ENCODE results near the gene CSTF1.

The CSTF1 gene

GRCh38 chr20:56433221-56433879 lies 40.9 kb downstream of the CSTF1 start:
- Mint-ChIP-seq H3K4me1 (peaks cover 16 to 24% of the 10 kb centered on the region in 2 donors), H3K4me3 (no peak overlapping the region), H3K27me3 (peaks cover 15 to 18% of the 10 kb centered on the region in 2 donors), H3K36me3 (peaks cover 0 to 3% of the 10 kb centered on the region in 2 donors), H3K27ac (no peak overlapping the region), H3K9me3 (peaks cover 2 to 3% of the 10 kb centered on the region in 2 donors)
- no peak for DNase-seq
- ATAC-seq (replicated peaks) = no peak

GRCh38 chr20:56433880-56434255 lies 41.4 kb downstream of the CSTF1 start:
- H3K27ac Mint-ChIP-seq = no peak overlapping the region
- DNase-seq = no peak
- peaks cover 2 to 3% of the 10 kb centered on the region in 2 donors for H3K9me3 Mint-ChIP-seq
- H3K4me1 Mint-ChIP-seq = peaks cover 16 to 19% of the 10 kb centered on the region in 2 donors
- H3K4me3 Mint-ChIP-seq = no peak overlapping the region
- peaks cover 14 to 18% of the 10 kb centered on the region in 2 donors for H3K27me3 Mint-ChIP-seq
- H3K36me3 Mint-ChIP-seq = peaks cover 0 to 3% of the 10 kb centered on the region in 2 donors
- ATAC-seq (replicated peaks) = no peak

- DNase-seq (no peak), ATAC-seq (replicated peaks) (no peak)
- H3K27me3 Mint-ChIP-seq = no peaks in the 10 kb centered on the region
- H3K4me3 Mint-ChIP-seq = no peak overlapping the region
- H3K36me3 Mint-ChIP-seq = peaks cover 0 to 3% of the 10 kb centered on the region in 2 donors
- H3K27ac Mint-ChIP-seq = no peak overlapping the region
- peaks cover 0 to 3% of the 10 kb centered on the region in 2 donors for H3K9me3 Mint-ChIP-seq
- H3K4me1 Mint-ChIP-seq = peaks cover 16 to 21% of the 10 kb centered on the region in 2 donors
Measured at GRCh38 chr20:56437196-56437960, 44.9 kb downstream of the CSTF1 start.

- H3K4me1 Mint-ChIP-seq = peaks cover 18 to 25% of the 10 kb centered on the region in 2 donors
- no peak overlapping the region for H3K4me3 Mint-ChIP-seq
- H3K27me3 Mint-ChIP-seq = peaks cover 0 to 4% of the 10 kb centered on the region in 2 donors
- DNase-seq (no peak), ATAC-seq (replicated peaks) (no peak)
- H3K27ac Mint-ChIP-seq = no peak overlapping the region
- peaks cover 0 to 3% of the 10 kb centered on the region in 2 donors for H3K9me3 Mint-ChIP-seq
- peaks cover 0 to 7% of the 10 kb centered on the region in 2 donors for H3K36me3 Mint-ChIP-seq
Measured at GRCh38 chr20:56438284-56438683, 45.8 kb downstream of the CSTF1 start.

- Mint-ChIP-seq H3K27me3 (peaks cover 0 to 4% of the 10 kb centered on the region in 2 donors), H3K36me3 (peaks cover 0 to 7% of the 10 kb centered on the region in 2 donors), H3K4me3 (no peak overlapping the region), H3K9me3 (peaks cover 0 to 3% of the 10 kb centered on the region in 2 donors), H3K27ac (peak overlapping the region; percentile 27), H3K4me1 (peaks cover 18 to 23% of the 10 kb centered on the region in 2 donors)
- no peak for DNase-seq
- peak; percentile 23 to 28 for ATAC-seq (replicated peaks)
Measured at GRCh38 chr20:56439771-56440291, 47.4 kb downstream of the CSTF1 start.

- Mint-ChIP-seq H3K27me3 (peaks cover 0 to 8% of the 10 kb centered on the region in 2 donors), H3K27ac (no peak overlapping the region), H3K36me3 (peaks cover 0 to 4% of the 10 kb centered on the region in 2 donors), H3K4me3 (no peak overlapping the region), H3K4me1 (peaks cover 16 to 23% of the 10 kb centered on the region in 2 donors), H3K9me3 (no peaks in the 10 kb centered on the region)
- peak; percentile 85 to 90 for ATAC-seq (replicated peaks)
- DNase-seq = peak; percentile 27
Measured at GRCh38 chr20:56440346-56441007, 48.0 kb downstream of the CSTF1 start.

- H3K4me3 Mint-ChIP-seq = no peak overlapping the region
- H3K27ac Mint-ChIP-seq = peak overlapping the region; percentile 33
- DNase-seq (no peak), ATAC-seq (replicated peaks) (peak; percentile 29 to 36)
- H3K36me3 Mint-ChIP-seq = peaks cover 0 to 4% of the 10 kb centered on the region in 2 donors
- no peaks in the 10 kb centered on the region for H3K9me3 Mint-ChIP-seq
- peaks cover 0 to 8% of the 10 kb centered on the region in 2 donors for H3K27me3 Mint-ChIP-seq
- peaks cover 16 to 23% of the 10 kb centered on the region in 2 donors for H3K4me1 Mint-ChIP-seq
Measured at GRCh38 chr20:56442389-56443365, 50.2 kb downstream of the CSTF1 start.

- peaks cover 18 to 29% of the 10 kb centered on the region in 2 donors for H3K4me1 Mint-ChIP-seq
Measured at GRCh38 chr20:56443654-56444540, 51.5 kb downstream of the CSTF1 start.

GRCh38 chr20:56445130-56445529 lies 52.7 kb downstream of the CSTF1 start:
- ATAC-seq (replicated peaks) = no peak
- Mint-ChIP-seq H3K27ac (peak overlapping the region; percentile 28), H3K4me3 (no peak overlapping the region), H3K4me1 (peaks cover 17 to 22% of the 10 kb centered on the region in 2 donors), H3K36me3 (peaks cover 0 to 4% of the 10 kb centered on the region in 2 donors), H3K9me3 (no peaks in the 10 kb centered on the region), H3K27me3 (peaks cover 0 to 8% of the 10 kb centered on the region in 2 donors)
- DNase-seq = no peak

More at GRCh38 chr20:56443654-56444540, 51.5 kb downstream of the CSTF1 start:
- Mint-ChIP-seq H3K27ac (no peak overlapping the region), H3K4me3 (no peak overlapping the region), H3K36me3 (peaks cover 0 to 4% of the 10 kb centered on the region in 2 donors), H3K9me3 (no peaks in the 10 kb centered on the region), H3K27me3 (peaks cover 0 to 8% of the 10 kb centered on the region in 2 donors)
- ATAC-seq (replicated peaks) (no peak), DNase-seq (no peak)

GRCh38 chr20:56445540-56445939 lies 53.1 kb downstream of the CSTF1 start:
- no peaks in the 10 kb centered on the region for H3K9me3 Mint-ChIP-seq
- DNase-seq = no peak
- peaks cover 0 to 4% of the 10 kb centered on the region in 2 donors for H3K36me3 Mint-ChIP-seq
- ATAC-seq (replicated peaks) = no peak
- peaks cover 0 to 8% of the 10 kb centered on the region in 2 donors for H3K27me3 Mint-ChIP-seq
- H3K4me1 Mint-ChIP-seq = peaks cover 13 to 18% of the 10 kb centered on the region in 2 donors
- H3K27ac Mint-ChIP-seq = peak overlapping the region; percentile 28
- H3K4me3 Mint-ChIP-seq = no peak overlapping the region

GRCh38 chr20:56447227-56447626 lies 54.8 kb downstream of the CSTF1 start:
- peaks cover 0 to 8% of the 10 kb centered on the region in 2 donors for H3K27me3 Mint-ChIP-seq
- DNase-seq = no peak
- no peaks in the 10 kb centered on the region for H3K9me3 Mint-ChIP-seq
- H3K4me1 Mint-ChIP-seq = peaks cover 9 to 15% of the 10 kb centered on the region in 2 donors
- H3K27ac Mint-ChIP-seq = no peak overlapping the region
- H3K36me3 Mint-ChIP-seq = peaks cover 0 to 4% of the 10 kb centered on the region in 2 donors
- ATAC-seq (replicated peaks) = no peak
- H3K4me3 Mint-ChIP-seq = no peak overlapping the region

GRCh38 chr20:56449459-56449858 lies 57.0 kb downstream of the CSTF1 start:
- H3K27me3 Mint-ChIP-seq = peaks cover 0 to 4% of the 10 kb centered on the region in 2 donors
- peaks cover 7 to 14% of the 10 kb centered on the region in 2 donors for H3K4me1 Mint-ChIP-seq
- no peak for ATAC-seq (replicated peaks)
- H3K27ac Mint-ChIP-seq = no peak overlapping the region
- no peaks in the 10 kb centered on the region for H3K9me3 Mint-ChIP-seq
- no peaks in the 10 kb centered on the region for H3K36me3 Mint-ChIP-seq
- H3K4me3 Mint-ChIP-seq = no peak overlapping the region
- DNase-seq = no peak

All from stimulated activated naive B cell treated with anti-CD40 and anti-IgM and Interleukin-4, amounts not matched to agents 10 μg/mL and 1 μg/mL and 100 μg/mL, for 72 hours (primary cell).